IPS-18c (cell line): ENCODE measurements around the gene CCDC92.

Experiments used
- H3K4me3 ChIP-seq: 2 replicates; pipeline ENCODE4 v1.7.0; 2013; ENCODE audit warnings: low read depth, mild to moderate bottlenecking, low read length, moderate library complexity; ENCODE audit not compliant: insufficient read depth
- H3K9me3 ChIP-seq: one replicate; pipeline ENCODE4 v1.6.1; 2013; ENCODE audit warnings: mild to moderate bottlenecking, low read length, moderate library complexity; ENCODE audit not compliant: control insufficient read depth, insufficient read depth

The CCDC92 gene

DNA sequence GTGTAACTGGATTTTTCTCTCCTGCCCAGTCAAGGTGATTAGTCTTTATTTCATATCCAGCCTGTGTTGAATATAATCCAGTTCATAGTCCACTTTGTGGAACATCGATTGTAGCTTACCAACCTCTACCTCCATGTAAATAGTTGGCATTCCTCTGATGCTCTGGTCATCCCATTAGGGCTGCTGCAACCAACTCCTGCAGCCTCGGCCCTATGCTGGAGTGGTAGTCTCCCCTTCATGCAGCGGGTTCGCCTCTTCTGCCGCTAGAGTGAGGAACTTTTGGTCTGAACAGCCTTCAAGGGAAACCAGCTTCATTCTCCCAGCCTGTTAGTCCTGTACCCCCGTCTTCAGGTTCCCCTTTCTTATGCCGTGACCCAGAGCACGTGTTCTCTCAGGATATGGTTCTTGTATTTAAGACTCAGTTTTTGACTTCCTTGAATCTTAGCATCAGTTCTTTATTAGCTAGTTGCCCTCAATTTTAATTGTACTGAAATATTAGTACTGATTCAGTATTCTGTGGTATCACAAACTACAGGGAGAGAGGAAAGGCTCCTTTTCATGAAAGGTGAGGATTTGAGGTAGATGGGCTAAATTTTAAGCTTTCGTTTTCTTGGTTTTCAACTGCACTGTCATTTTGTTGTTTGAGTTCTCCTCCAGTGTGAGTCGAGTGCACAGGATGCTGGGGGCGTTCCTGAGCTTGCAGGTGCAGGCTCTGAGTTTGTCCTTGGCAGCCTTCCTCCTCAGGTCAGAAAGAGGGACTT lies 33.6 kb upstream of the CCDC92 start:
- Histone ChIP-seq H3K9me3 (no peaks in the 10 kb centered on the region), H3K4me3 (no peak overlapping the region)

GRCh38 chr12:124004233-124004875 lies 31.7 kb upstream of the CCDC92 start:
- H3K9me3 ChIP-seq: no peaks in the 10 kb centered on the region

DNA sequence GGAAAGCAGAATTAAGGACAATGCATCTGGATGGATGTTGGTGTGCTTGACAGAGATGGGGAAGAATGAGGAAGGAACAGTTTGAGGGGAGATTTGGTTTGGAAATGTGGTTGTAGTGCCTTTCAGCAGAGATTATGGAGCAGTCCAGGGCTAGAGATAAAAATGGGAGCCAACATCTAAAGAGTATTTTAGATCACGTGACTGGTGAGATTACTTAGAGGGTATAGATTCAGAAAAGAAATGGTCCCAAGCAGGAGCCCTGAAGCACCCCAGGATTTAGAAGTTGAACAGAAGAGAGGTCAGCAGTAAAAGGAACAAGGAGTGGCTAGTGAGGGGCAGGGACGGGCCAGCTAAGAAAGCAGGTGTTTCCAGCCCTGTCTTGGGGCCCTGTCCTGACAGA lies 30.0 kb upstream of the CCDC92 start:
- no peaks in the 10 kb centered on the region for H3K9me3 ChIP-seq
- no peak overlapping the region for H3K4me3 ChIP-seq

More at GRCh38 chr12:124004233-124004875, 31.7 kb upstream of the CCDC92 start:
- H3K4me3 ChIP-seq: no peak overlapping the region

- Histone ChIP-seq H3K9me3 (no peaks in the 10 kb centered on the region), H3K4me3 (no peak overlapping the region)
Measured at GRCh38 chr12:124002021-124002644, 29.5 kb upstream of the CCDC92 start.

DNA sequence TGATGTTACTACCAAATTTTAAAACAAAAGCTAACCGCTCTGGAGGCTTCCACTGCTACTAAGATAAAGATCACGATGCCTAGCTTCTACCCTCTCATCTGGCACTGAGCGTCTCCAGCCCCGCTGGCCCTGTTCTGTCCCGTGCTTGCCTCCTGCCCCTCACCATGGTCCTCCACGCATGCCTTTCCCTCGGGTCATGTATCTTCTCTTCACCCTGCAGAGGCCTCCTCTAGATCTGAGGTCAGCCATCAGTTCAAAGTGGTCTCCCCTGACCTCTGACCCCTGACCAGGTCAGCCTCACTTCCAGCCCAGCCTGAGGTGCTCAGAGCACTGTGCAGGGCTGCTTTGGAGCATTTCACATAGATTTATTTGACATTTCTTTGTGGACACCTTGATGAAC lies 28.7 kb upstream of the CCDC92 start:
- no peaks in the 10 kb centered on the region for H3K9me3 ChIP-seq
- H3K4me3 ChIP-seq: no peak overlapping the region

DNA sequence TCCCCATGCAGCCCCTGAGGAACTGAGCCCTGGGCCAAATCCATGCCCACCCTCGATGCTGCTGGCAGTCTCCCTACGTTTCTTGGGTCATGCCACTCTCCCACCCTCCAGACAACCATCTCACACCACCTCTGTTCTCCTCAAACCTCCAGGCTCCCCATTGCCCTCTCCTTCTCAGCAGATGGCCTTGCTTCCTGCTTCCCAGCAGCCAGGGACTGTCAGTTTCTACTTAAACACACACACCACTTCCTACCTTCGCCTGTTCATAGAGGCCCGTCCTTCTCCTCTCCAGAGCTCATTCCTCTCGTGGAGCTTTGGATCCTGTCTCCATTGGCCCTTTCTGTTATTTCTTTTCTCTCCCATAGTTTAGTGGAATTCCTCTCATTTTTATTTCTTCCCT lies 27.5 kb upstream of the CCDC92 start:
- Histone ChIP-seq H3K9me3 (no peaks in the 10 kb centered on the region), H3K4me3 (no peak overlapping the region)

DNA sequence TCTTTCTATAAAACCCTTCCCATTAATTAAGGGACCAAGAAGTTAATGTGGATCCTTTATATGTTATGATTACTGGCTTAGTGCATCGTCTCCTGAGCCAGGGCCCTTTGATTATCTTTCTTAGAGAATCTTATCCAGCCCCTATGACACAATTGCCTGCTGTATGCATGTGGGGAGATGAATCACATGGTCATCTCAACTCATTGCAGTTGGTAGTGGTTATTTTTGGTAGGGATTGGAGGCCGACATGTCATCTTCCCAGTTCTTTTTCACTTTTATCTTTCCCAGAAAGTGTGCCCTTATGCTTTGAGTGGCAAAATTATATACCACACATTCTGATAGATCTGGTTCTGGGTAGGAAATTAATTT lies 26.3 kb upstream of the CCDC92 start:
- no peak overlapping the region for H3K4me3 ChIP-seq
- no peaks in the 10 kb centered on the region for H3K9me3 ChIP-seq

DNA sequence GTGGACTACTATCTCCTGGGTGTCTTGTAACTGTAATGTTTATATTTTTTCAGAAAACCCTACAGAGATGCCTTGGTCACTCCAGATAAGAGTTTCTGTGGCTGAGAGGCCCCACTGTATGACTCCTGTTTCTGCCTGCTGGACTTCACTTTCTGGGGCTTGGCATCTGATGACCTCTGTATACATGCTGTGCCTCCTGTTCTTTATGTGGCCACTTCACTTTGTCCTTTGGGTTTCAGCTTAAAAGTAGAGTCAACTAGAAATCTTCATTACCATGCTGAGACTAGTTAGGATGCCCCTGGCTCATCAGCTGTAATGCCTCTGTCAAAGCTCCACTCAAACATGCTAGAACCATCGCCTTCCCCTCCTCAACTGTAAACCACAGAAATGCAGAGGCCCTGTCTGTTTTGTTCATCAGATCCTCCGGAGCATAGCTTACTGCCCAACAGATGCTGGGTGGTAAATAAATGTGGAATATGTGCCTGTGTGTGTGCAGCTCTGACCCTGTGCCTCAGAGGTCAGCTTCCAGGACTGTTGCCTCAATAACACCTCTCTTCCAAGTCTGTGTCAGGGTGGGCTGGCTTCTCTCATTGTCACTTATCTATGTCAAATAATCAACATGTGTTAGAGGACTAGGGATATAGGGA lies 25.8 kb upstream of the CCDC92 start:
- H3K4me3 ChIP-seq: no peak overlapping the region

GRCh38 chr12:123997908-123998307 lies 25.3 kb upstream of the CCDC92 start:
- Histone ChIP-seq H3K4me3 (no peak overlapping the region), H3K9me3 (no peaks in the 10 kb centered on the region)

More for the DNA sequence above, 25.8 kb upstream of the CCDC92 start:
- no peaks in the 10 kb centered on the region for H3K9me3 ChIP-seq

DNA sequence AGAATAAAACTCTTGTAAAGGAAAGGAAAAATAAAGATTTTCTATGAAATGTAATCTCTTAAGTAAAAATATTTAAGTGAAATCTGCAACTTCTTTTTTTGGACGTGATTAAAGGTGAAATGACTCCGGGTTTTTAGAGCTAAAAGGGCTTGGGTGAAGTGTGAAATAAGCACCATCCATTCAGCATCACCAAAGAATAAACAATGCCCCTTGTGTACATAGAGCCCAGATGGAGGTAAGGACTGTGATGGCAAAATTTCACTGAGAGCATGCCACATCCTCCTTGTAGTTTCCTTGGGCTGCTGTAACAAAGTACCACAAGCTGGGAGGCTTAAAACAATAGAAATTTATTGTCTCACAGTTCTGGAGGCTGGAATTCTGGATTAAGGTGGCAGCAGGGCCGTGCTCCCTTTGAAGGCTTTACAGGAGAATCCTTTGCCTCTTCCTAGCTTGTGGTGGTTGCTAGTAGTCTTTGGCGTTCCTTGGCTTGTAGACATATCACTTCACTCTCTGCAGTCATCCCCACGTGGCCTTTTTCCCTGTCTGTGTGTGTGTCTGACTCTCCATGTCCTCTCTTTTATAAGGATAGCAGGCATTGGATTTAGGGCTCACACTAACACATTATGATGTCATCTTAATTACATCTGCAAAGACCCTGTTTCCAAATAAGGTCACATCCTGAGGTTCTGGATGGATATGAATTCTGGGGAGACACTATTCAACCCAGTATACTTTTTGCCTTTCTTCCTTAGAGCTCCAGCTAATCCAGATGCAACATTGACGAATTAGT lies 24.6 kb upstream of the CCDC92 start:
- Histone ChIP-seq H3K4me3 (no peak overlapping the region), H3K9me3 (no peaks in the 10 kb centered on the region)

DNA sequence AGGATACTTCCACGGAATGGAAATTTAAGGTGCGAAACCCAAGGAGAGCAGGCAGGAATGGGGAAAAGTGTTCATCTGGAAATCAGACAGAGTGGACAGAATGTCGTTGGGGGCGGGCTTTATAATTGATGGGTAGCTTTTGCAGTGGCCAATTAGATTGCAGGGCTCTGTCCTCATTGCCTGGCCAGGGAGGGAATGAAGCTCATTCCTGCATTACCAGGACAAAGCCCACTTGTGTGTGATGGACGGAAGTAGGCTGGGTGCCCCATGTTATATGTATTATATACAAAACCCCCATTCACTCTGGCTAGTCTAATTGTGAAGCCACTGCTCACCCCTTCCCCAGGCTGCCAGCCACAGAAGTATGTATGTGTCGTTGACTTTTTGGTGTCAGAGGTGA lies 23.9 kb upstream of the CCDC92 start:
- Histone ChIP-seq H3K4me3 (no peak overlapping the region), H3K9me3 (no peaks in the 10 kb centered on the region)

DNA sequence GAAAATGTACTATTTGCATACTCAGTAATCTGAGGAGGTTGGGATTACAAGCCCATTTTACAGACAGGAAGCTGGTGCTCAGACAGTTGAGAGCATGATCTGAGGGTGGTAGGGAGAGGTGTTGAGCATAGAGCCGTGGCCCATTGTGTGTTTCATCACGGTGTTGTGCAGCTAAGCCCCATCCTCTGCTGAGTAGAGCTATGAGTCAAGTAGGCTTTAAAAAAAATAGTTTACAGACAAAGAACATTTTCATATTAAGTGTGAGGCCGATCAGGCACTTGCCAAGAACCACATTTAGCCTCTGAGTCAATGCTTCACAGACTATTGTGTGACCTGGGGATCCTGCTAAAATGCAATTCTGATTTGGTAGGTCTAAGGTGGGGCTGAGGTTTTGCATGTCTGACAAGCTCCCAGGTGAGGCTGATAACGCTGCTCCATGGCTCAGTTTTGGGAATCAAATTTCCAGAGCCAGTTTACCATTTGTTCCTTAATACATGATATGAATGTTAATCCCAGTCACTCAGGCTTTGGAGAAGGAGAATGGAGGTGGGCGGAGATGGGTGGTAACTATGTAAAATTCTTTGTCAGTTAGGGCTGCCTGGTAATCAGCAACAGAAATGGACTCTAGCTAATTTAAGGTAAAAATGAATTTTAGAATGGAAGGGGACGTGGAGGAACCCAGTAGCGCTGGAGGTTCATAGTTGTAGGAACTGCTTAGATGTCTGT lies 22.6 kb upstream of the CCDC92 start:
- H3K9me3 ChIP-seq: no peaks in the 10 kb centered on the region
- no peak overlapping the region for H3K4me3 ChIP-seq

GRCh38 chr12:123992118-123992825 lies 19.6 kb upstream of the CCDC92 start:
- Histone ChIP-seq H3K9me3 (no peaks in the 10 kb centered on the region), H3K4me3 (no peak overlapping the region)

DNA sequence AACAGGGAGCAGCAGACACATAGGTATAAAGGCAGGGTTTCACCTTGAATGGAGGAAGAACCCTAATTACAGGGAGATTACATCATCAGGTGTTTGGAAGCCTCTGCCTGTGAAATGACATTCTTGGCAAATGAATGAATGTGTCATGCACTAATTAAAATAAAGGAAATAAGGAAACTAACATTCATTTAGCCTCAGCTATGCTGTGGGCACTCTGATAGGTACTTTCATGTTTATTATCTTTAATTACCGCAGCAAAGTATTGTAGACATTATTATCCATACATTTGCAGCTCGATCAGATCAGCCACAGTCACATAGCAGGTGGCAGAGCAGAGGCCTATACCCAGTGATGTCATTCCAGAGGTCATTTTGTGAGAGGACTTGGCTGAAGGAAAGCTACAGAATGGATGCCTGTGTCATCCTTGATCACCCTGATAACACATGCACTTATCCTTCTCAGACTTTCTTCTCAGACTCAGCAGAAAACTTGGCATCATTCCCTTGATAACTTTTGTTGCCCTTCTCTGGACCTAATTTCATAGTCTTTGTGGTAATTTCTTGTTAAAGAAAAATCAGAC lies 18.8 kb upstream of the CCDC92 start:
- Histone ChIP-seq H3K4me3 (no peak overlapping the region), H3K9me3 (no peaks in the 10 kb centered on the region)

GRCh38 chr12:123990511-123990910 lies 17.9 kb upstream of the CCDC92 start:
- H3K4me3 ChIP-seq: no peak overlapping the region
- no peaks in the 10 kb centered on the region for H3K9me3 ChIP-seq

- no peaks in the 10 kb centered on the region for H3K9me3 ChIP-seq
- H3K4me3 ChIP-seq: no peak overlapping the region
Measured at GRCh38 chr12:123989753-123990152, 17.1 kb upstream of the CCDC92 start.
